ENCODE data around the gene ADCYAP1R1. TPM values are rescaled to one million over a fixed set of nuclear protein-coding genes. Genes with fewer than 3 reads are reported as not detected.

The ADCYAP1R1 gene
- total RNA-seq, 2 experiments from 2014 or later = not detected

DNA sequence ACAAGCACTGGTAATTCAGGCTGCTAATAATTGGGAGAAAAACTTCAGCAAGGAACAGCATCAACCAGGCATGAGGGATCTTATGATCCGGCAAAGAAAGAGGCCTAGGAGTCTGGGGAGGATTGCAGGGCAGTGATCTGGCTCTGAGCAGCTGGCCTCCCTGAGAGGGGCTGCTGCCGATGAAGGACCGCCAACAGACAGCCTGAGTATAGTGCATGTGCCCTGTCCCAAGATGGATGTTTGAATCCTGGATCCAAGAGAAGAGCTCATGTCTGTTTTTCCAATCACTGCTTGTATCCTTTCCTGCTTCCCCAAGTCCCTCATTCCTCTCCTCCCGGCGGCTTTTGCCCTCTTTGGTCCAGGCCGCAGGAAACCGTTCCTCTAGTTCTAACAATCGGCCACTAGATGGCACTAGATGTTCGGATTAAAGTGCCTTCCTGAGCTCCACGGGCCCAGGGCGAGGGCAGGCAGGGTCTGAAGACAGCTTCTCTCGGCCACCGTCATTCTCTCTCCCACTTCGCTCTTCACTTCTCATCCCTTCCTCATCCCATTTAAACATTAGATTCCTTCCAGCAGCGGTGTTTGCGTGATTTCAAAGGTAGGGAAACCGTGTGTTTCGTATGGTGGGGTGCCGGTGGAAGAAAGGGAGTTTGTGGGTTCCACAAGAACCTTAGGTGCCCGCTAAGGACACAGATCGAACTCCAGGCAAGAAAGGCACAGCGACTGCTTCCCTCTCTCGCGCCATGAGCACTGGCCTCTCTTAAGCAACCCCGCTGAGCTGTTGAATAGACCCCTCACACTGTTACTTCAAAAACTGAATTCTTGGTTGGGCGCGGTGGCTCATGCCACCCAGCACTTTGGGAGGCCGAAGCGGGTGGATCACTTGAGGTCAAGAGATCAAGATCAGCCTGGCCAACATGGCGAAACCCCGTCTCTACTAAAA lies 82.4 kb downstream of the ADCYAP1R1 start:
- Histone ChIP-seq H3K79me2 (ENCODE audit: insufficient read depth, low read depth, low read length) (no peaks in the 10 kb centered on the region), H3K27ac (ENCODE audit: low read depth, low read length, poor library complexity, severe bottlenecking) (no peak overlapping the region), H3K9me2 (ENCODE audit: insufficient read depth, low read length) (no peaks in the 10 kb centered on the region), H2AFZ (ENCODE audit: low read length) (no peak overlapping the region), H3K9me3 (ENCODE audit: low read length) (no peaks in the 10 kb centered on the region), H3K4me2 (ENCODE audit: low read length) (no peak overlapping the region), H3K36me3 (ENCODE audit: insufficient read depth, low read length) (no peaks in the 10 kb centered on the region), H3K4me1 (ENCODE audit: insufficient read depth, low read length, poor library complexity, severe bottlenecking) (no peaks in the 10 kb centered on the region), H3K4me3 (ENCODE audit: low read depth, low read length, poor library complexity, severe bottlenecking) (no peak overlapping the region), H4K20me1 (ENCODE audit: insufficient read depth, low read length) (no peaks in the 10 kb centered on the region)
- CTCF ChIA-PET (ENCODE audit: unreplicated experiment) = interaction anchor here (0.6 to 1.7 kb wide), 5 partner anchors 10 to 343 kb away, joined by 3 to 6 read pairs (median 3); no protein-coding TSS in a partner anchor
- intact Hi-C loops (cut with micrococcal nuclease; ENCODE audit: unreplicated experiment) = loop anchor here (5.0 kb wide), 1 partner anchor 353 kb away; no protein-coding TSS in a partner anchor
- no TSS peak for BruUV-seq (replicated peaks)
- peak; percentile 73 for DNase-seq (ENCODE audit: low spot score)
- TF ChIP-seq EZH2phosphoT487 (IDR thresholded peaks at IDR 0.05; ENCODE audit: borderline replicate concordance, low read depth, low read length) (no peak), CTCF (conservative IDR thresholded peaks at IDR 0.05; ENCODE audit: low read length) (peak; percentile 81)
- POLR2A ChIA-PET = interaction anchor here (0.5 to 0.9 kb wide), 6 partner anchors 9 to 318 kb away, joined by 3 read pairs; no protein-coding TSS in a partner anchor

- Histone ChIP-seq H3K36me3 (ENCODE audit: insufficient read depth, low read length) (no peaks in the 10 kb centered on the region), H2AFZ (ENCODE audit: low read length) (no peak overlapping the region), H3K4me1 (ENCODE audit: insufficient read depth, low read length, poor library complexity, severe bottlenecking) (no peaks in the 10 kb centered on the region), H4K20me1 (ENCODE audit: insufficient read depth, low read length) (no peaks in the 10 kb centered on the region), H3K9me2 (ENCODE audit: insufficient read depth, low read length) (no peaks in the 10 kb centered on the region), H3K4me3 (ENCODE audit: low read depth, low read length, poor library complexity, severe bottlenecking) (no peak overlapping the region), H3K79me2 (ENCODE audit: insufficient read depth, low read depth, low read length) (no peaks in the 10 kb centered on the region), H3K4me2 (ENCODE audit: low read length) (no peak overlapping the region), H3K27ac (ENCODE audit: low read depth, low read length, poor library complexity, severe bottlenecking) (no peak overlapping the region), H3K9me3 (ENCODE audit: low read length) (no peaks in the 10 kb centered on the region)
- ChIA-PET CTCF (ENCODE audit: unreplicated experiment) (no interaction called here), POLR2A (no interaction called here)
- no peak for TF ChIP-seq EZH2phosphoT487 (IDR thresholded peaks at IDR 0.05; ENCODE audit: borderline replicate concordance, low read depth, low read length)
- no peak for TF ChIP-seq CTCF (conservative IDR thresholded peaks at IDR 0.05; ENCODE audit: low read length)
- intact Hi-C loops (cut with micrococcal nuclease; ENCODE audit: unreplicated experiment) = no loop called here
- BruUV-seq (replicated peaks) = no TSS peak
- DNase-seq (ENCODE audit: low spot score) = no peak
Observed at GRCh38 chr7:31137234-31137633, 85.1 kb downstream of the ADCYAP1R1 start.

DNA sequence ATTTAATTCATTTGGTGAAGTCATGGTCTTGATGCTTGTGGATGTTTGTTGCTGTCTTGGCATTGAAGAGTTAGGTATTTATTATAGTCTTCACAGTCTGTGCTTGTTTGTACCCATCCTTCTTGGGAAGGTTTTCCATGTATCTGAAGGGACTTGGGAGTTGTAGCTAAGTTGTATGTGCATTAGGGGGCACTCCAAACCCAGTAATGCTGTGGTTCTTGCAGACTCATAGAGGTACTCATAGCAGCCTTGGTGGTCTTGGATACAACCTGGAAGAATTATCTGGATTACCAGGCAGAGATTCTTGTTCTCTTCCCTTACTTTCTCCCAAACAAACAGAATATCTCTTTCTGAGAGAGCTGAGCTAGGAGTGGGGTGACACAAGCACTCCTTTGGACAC lies 93.2 kb downstream of the ADCYAP1R1 start:
- DNase-seq (ENCODE audit: low spot score) = no peak
- H3K9me3 ChIP-seq (ENCODE audit: low read length) = no peaks in the 10 kb centered on the region
- BruUV-seq (replicated peaks) = no TSS peak
- intact Hi-C loops (cut with micrococcal nuclease; ENCODE audit: unreplicated experiment) = no loop called here
- no peaks in the 10 kb centered on the region for H4K20me1 ChIP-seq (ENCODE audit: insufficient read depth, low read length)
- no peak for TF ChIP-seq CTCF (conservative IDR thresholded peaks at IDR 0.05; ENCODE audit: low read length)
- no peak for TF ChIP-seq EZH2phosphoT487 (IDR thresholded peaks at IDR 0.05; ENCODE audit: borderline replicate concordance, low read depth, low read length)
- CTCF ChIA-PET (ENCODE audit: unreplicated experiment) = no interaction called here
- POLR2A ChIA-PET = no interaction called here
- H3K27ac ChIP-seq (ENCODE audit: low read depth, low read length, poor library complexity, severe bottlenecking) = no peak overlapping the region
- H3K79me2 ChIP-seq (ENCODE audit: insufficient read depth, low read depth, low read length) = no peaks in the 10 kb centered on the region
- peaks cover 3% of the 10 kb centered on the region; the same call in 1 of the 2 replicates for H3K9me2 ChIP-seq (ENCODE audit: insufficient read depth, low read length)
- H3K4me1 ChIP-seq (ENCODE audit: insufficient read depth, low read length, poor library complexity, severe bottlenecking) = no peaks in the 10 kb centered on the region
- no peaks in the 10 kb centered on the region for H3K36me3 ChIP-seq (ENCODE audit: insufficient read depth, low read length)
- H3K4me2 ChIP-seq (ENCODE audit: low read length) = no peak overlapping the region
- no peak overlapping the region for H2AFZ ChIP-seq (ENCODE audit: low read length)
- H3K4me3 ChIP-seq (ENCODE audit: low read depth, low read length, poor library complexity, severe bottlenecking) = no peak overlapping the region

Measured in OCI-LY7 (cell line).